AG04450 (cell line): Measurements from ENCODE around the gene HBM. TPM values are rescaled to one million over a fixed set of nuclear protein-coding genes. Genes with fewer than 3 reads are reported as not detected.
"Not testable (repeated sequence)": the region's sequence is repeated elsewhere in the genome, so short reads cannot be mapped to it uniquely, and the experiment has no call there.

Experiments used
- CTCF ChIA-PET: fragments of 300-600, 350-600 bp; formaldehyde crosslinking; extraction: SDS; loops from one replicate; lab custom pipeline; 2022; ENCODE audit warnings: antibody characterized with exemption, inconsistent platforms; lab: Charles Lee
- POLR2A ChIA-PET: fragments of 350-600 bp; formaldehyde crosslinking; extraction: SDS; loops from one replicate; lab custom pipeline; 2021; ENCODE audit warnings: antibody characterized with exemption, inconsistent platforms; lab: Yijun Ruan, JAX
- DNase-seq: peaks from one replicate; pipeline ENCODE4 v3.0.0-alpha.2; 2011; ENCODE audit warnings: low read depth, low spot score
- H3K27ac ChIP-seq: one replicate; pipeline ENCODE4 v1.5.1; 2012; ENCODE audit warnings: low read depth, low read length, control low read depth
- H3K27me3 ChIP-seq: one replicate; pipeline ENCODE4 v1.6.0; 2012; ENCODE audit warnings: low read length; ENCODE audit not compliant: control insufficient read depth, insufficient read depth
- H3K4me3 ChIP-seq: 2 replicates; pipeline ENCODE4 v1.5.1; 2011; ENCODE audit warnings: mild to moderate bottlenecking, low read depth, low read length, control low read depth
- H3K9me3 ChIP-seq: 2 replicates; pipeline ENCODE4 v1.5.1; 2012; ENCODE audit warnings: low read length; ENCODE audit not compliant: control insufficient read depth, insufficient read depth
- CTCF ChIP-seq: IDR thresholded peaks from 2 replicates; pipeline ENCODE4 v1.5.1; 2011; ENCODE audit warnings: low read depth, low read length, control low read depth, inconsistent platforms
- polyA plus RNA-seq: library from polyadenylated mRNA; depleted of rRNA; stranded (reverse); fragments of >200 nt; gene quantifications from 2 replicates; pipeline ENCODE4 v1.2.3, GENCODE V29; 2011

HBM gene
- polyA plus RNA-seq, 1 experiment: not detected

GRCh38 chr16:154217-155030 is 11.4 kb upstream of the HBM start:
- H3K27ac ChIP-seq: no peak overlapping the region
- peaks cover 4% of the 10 kb centered on the region; the same call in 1 of the 2 replicates for H3K9me3 ChIP-seq
- ChIA-PET POLR2A (no interaction called here), CTCF (interaction anchor here (1.0 kb wide), 1 partner anchor 47 kb away, joined by 5 read pairs; no protein-coding TSS in a partner anchor)
- no peak for DNase-seq
- H3K4me3 ChIP-seq: peak overlapping the region; percentile 60
- peaks cover 3% of the 10 kb centered on the region for H3K27me3 ChIP-seq
- TF ChIP-seq CTCF: no peak

GRCh38 chr16:155031-155398 is 10.8 kb upstream of the HBM start:
- no peak for DNase-seq
- H3K27me3 ChIP-seq: peaks cover 3% of the 10 kb centered on the region
- H3K9me3 ChIP-seq: peaks cover 4% of the 10 kb centered on the region; the same call in 1 of the 2 replicates
- peak overlapping the region; percentile 60 for H3K4me3 ChIP-seq
- no peak for TF ChIP-seq CTCF
- POLR2A ChIA-PET: no interaction called here
- CTCF ChIA-PET: interaction anchor here (1.0 kb wide), 1 partner anchor 48 kb away, joined by 5 read pairs; no protein-coding TSS in a partner anchor
- no peak overlapping the region for H3K27ac ChIP-seq

- POLR2A ChIA-PET: no interaction called here
These were observed 6.5 kb upstream of the HBM start for GRCh38 chr16:159136-159849.

GRCh38 chr16:160242-160641 is 5.5 kb upstream of the HBM start:
- H3K4me3 ChIP-seq, CTCF ChIA-PET, DNase-seq, H3K27ac ChIP-seq, POLR2A ChIA-PET, H3K9me3 ChIP-seq: not testable (repeated sequence)
- H3K27me3 ChIP-seq: peaks cover 18% of the 10 kb centered on the region

More at GRCh38 chr16:159136-159849, 6.5 kb upstream of the HBM start:
- CTCF ChIA-PET: no interaction called here
- Histone ChIP-seq H3K27ac (no peak overlapping the region), H3K9me3 (peaks cover 4% of the 10 kb centered on the region; the same call in 1 of the 2 replicates), H3K27me3 (peaks cover 15% of the 10 kb centered on the region), H3K4me3 (no peak overlapping the region)
- no peak for DNase-seq
- TF ChIP-seq CTCF: no peak

DNA sequence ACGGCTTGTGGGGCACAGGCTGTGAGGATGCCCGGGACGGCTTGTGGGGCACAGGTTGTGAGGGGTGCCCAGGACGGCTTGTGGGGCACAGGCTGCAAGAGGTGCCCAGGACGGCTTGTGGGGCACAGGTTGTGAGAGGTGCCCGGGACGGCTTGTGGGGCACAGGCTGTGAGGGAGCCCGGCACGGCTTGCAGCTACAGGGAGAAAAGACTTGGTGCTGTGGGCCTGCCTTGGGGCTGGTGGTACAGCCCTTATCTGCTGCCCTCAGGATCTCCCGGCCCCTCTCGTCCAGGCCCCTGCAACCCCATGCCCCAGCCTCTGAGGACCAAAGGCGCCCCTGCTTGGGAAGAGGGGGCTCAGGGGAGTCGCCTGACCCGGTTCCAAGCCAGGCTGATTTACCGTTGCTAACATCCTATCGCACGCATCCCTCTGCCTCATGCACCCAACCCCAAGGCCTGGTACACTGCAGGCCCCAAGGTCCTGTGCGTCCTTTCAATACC is 5.0 kb upstream of the HBM start:
- TF ChIP-seq CTCF: no peak
- Histone ChIP-seq H3K9me3 (no peaks in the 10 kb centered on the region; the same call in 1 of the 2 replicates), H3K4me3 (no peak overlapping the region), H3K27me3 (peaks cover 23% of the 10 kb centered on the region), H3K27ac (no peak overlapping the region)
- CTCF ChIA-PET: no interaction called here
- no peak for DNase-seq
- POLR2A ChIA-PET: interaction anchor here (0.5 kb wide), 1 partner anchor 60 kb away, joined by 3 read pairs; no protein-coding TSS in a partner anchor
